GM18519 (cell line): Measurements from ENCODE around the gene ABHD16B.

ENCODE experiments used
- ATAC-seq: cut with Tn5 transposase; IDR thresholded peaks from one replicate; pipeline ENCODE4 v1.9.1; 2021; ENCODE audit warnings: mild to moderate bottlenecking, moderate library complexity; ENCODE audit not compliant: unreplicated experiment, low FRiP score

ABHD16B gene

DNA sequence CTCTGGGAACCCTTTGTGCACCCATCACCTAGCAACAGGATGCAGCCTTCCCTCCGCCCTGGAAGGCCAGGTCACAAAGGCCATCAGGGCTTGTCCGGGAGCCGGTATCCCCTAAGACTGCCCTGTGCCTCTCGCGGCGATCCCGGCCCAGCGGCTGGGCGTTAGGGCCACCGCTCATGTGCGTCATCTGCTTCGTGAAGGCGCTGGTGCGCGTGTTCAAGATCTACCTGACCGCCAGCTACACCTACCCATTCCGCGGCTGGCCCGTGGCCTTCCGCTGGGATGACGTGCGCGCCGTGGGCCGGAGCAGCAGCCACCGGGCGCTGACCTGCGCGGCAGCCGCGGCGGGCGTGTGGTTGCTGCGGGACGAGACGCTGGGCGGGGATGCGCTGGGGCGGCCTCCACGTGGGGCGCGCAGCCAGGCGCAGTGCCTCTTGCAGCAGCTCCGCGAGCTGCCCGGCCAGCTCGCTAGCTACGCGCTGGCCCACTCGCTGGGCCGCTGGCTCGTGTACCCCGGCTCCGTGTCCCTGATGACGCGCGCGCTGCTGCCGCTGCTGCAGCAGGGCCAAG, at the start of gene ABHD16B:
Gene ABHD16B (plus strand): TSS at position 134 of the 570 bp plus-strand sequence. CDS start 43 bp downstream, at position 177.
- no peak for ATAC-seq

DNA sequence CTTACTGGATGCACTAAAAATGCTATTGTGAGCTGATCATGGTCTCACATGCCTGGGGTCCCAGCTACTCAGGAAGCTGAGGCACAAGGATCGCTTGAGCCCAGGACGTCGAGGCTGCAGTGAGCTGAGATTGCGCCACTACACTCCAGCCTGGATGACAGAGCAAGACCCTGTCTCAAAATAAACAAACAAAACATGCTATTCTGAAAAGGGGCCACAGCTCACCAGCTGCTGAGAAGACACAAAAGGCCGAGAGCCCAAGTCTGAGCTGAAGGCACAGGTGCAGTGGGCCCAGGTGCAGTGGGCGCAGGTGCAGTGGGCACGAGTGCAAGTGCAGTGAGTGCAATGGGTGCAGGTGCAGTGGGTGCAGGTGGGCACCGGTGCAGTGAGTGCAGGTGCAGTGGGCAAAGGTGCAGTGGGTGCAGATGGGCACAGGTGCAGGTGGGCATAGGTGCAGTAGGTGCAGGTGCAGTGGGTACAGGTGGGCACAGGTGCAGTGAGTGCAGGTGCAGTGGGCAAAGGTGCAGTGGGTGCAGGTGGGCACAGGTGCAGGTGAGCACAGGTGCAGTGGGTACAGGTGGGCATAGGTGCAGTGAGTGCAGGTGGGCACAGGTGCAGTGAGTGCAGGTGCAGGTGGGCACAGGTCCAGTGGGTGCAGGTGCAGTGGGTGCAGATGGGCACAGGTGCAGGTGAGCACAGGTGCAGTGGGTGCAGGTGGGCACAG, 46.2 kb upstream of the ABHD16B start:
- ATAC-seq: no peak

DNA sequence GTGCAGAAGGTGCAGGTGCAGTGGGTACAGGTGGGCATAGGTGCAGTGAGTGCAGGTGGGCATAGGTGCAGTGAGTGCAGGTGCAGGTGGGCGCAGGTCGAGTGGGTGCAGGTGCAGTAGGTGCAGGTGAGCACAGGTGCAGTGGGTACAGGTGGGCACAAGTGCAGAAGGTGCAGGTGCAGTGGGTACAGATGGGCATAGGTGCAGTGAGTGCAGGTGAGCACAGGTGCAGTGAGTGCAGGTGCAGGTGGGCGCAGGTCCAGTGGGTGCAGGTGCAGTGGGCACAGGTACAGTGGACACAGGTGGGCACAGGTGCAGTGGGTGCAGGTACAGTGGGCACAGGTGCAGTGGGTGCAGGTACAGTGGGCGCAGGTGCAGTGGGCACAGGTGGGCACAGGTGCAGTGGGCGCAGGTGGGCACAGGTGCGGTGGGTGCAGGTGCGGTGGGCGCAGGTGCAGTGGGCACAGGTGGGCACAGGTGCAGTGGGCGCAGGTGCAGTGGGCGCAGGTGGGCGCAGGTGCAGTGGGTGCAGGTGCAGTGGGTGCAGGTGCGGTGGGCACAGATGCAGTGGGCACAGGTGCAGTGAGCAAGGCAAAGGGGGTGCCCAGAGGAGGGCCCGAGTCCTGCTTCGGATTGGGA, 45.6 kb upstream of the ABHD16B start:
- ATAC-seq: no peak

DNA sequence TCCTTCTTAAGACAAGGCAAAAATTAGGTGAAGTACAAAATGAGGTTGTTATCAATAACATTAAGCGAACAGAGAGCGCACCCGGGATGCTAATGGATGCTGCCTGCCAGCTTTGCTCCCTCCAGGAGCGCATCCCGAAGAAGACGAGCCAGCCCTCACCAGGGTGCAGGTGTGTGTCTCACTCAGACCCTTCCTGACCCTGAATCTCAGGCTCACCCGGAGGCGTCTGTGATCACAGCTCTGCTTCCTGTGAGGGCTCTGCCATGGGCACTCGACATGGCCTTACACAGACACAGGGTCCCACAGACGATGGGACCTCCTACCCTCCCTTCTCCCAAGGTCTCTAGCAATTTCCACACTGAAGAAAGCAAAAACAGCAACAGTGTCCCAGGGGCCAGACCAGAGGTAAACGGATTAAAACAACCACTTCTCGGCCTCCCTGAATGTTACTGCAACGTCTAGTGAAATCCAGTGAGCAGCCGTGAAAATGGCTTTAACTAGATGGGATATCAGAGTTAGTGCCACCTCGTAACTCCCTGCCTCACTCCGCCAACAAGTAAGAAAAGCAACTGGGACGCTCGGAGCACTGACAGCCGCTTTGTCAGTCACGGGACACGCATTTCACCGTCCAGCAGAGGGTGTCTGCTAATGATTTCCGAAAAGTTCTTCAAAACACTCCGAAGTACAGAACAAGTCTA, 41.9 kb upstream of the ABHD16B start:
- no peak for ATAC-seq

DNA sequence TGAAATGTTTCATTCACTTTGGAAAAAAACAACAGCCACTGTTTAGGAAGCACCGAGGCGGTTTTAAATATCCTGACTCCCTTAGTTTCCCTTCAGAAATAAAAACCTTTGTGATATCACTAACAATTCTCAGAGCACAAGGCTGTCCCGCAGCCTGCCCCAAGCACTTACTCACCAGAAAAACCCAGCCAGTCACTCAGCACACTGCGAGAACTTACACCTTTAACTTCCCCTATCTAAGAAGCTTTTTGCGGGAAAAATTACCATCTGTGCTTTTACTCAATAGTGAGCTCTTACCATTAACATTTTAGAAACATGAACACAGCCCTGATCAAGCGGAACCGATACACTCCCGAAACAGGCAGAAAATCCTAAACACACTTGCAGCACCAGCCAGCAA, 39.5 kb upstream of the ABHD16B start:
- ATAC-seq: no peak

DNA sequence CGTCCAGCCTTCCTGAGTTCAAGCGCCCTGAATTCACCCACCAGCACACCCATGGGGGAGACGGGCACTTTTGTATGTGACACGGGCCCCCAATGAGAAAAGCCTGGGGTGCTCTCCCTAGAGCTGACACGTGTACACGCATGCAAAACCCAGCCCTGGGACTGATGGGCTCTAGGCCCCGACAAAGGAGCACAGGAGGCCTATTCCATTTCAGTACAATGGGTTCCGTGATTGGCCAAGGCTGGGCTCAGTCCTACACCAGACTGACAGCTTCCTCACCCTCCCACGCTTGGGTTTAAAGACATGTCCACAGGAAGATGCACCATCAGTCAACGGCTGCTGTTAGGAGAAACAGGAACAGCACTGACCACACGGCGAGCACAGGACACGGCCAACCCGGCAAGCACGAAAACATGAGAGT, 39.0 kb upstream of the ABHD16B start:
- no peak for ATAC-seq

DNA sequence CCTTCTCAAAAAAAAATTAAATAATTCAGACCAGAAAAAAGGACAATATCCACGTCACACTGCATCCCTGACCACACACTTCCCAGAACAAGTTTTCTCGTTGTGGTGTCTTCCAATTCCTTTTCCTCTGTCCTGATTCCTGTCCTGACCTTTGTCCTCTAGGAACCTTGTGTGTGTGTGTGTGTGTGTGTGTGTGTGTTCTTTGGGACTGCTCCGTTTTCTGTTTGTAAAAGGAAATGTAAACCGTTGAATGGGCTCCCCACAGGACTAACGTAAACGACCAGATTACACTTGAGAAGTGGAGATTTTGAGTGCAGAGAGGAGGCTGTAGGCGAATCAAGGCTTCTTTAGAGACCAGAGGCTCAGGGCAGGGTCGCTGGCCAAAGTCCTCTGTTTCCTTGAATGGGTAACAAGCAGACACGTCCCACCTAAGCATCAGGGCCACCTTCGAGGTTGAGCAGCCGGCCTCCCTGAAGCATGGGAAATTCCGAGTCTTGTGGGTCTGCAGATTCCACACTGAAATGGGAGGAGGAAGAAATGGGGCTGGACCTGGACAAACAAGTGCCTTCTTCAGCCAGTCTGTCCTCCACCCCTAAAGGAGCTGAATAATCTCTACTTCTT, 37.5 kb upstream of the ABHD16B start:
- no peak for ATAC-seq

DNA sequence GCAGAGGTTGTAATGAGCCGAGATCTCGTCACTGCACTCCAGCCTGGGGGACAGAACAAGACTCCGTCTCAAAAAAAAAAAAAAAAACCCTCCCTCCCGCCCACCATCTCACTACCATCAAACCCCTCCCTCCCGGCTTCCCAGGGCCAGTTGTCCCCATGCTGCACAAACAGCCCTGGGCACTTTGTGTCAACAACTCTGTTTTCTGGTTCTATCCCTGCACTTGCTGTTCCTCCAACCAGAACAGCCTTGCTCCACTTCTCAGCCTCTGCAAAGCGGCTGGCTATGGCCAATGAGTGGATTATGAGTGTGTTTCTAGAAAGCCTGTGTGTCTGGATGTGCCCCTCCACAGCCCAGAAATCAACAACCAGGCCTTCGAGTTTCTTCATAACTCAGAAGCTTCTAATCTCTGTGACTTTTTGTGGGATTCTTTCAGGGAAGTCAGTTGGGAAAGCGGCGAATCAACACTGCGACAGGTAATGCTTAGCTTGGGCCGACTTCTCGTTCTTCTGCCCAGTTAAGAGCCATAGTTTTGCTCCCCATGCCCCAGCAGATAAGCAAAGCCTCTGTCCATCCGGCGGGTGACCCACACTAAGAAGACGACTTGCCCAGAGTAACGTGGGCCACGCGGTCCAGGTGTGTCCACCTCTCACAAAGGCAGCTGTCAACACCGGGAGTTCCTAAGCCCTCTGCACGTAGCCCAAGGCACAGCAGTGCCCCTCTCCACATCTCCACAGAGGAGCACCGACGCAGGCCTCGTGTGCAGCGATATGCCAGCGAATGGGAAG, 35.8 kb upstream of the ABHD16B start:
- ATAC-seq: no peak

DNA sequence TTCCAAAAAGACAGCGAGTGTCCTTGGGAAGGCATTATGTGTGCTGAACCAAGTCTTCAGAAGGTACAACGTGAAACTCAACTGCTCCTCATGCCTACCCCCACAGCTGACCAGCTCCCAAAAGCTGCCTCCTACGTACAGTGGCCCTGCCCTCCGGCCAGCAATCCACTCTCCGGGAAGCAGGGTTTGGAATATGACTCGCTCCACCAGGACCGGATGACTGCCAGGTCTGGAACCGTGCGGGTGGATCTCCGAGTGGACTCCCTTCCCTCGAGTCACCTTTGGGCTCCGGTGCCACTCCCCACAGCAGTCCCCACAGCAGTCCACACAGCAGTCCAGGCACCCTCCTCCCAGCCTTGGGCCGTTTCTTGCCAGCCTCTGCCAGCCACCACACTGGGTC, 34.5 kb upstream of the ABHD16B start:
- ATAC-seq: no peak

DNA sequence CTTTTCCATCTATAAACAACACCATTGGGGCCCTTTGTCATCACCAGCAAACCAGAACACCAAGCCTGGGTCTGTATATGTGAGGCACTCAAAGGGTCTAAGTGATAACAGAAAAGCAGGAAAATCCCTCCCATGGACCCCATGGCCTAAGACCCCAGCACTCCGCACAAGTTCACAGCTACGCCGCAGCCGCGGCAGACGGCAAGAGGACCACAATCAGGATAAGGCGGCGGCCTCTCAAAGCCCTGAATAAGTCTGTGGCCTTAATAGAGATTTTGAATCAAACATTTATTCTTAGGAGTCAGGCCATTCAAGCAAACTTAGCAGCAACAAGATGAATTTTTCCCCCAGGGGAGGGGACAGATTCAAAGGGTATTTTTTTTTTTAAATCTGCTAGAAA, 33.2 kb upstream of the ABHD16B start:
- no peak for ATAC-seq

DNA sequence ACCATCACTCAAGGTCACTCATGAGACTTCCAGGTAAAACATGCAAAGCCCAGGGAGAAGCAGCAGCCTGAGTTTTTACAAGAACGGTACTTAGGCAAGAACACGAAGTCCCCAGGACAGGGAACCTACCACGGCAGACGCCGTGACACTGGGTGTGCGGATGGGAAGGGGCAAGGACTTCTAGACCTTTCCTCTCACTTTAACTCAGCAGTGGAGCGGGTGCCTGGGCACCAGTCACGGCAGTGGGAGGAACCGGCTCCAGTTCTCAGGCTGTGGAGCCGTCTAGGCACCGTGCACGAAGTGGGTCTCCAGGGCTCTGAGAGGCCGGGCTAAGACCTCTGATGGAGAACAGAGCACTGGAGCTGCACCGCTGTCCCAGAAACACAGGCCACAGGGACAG, 32.8 kb upstream of the ABHD16B start:
- ATAC-seq: no peak

DNA sequence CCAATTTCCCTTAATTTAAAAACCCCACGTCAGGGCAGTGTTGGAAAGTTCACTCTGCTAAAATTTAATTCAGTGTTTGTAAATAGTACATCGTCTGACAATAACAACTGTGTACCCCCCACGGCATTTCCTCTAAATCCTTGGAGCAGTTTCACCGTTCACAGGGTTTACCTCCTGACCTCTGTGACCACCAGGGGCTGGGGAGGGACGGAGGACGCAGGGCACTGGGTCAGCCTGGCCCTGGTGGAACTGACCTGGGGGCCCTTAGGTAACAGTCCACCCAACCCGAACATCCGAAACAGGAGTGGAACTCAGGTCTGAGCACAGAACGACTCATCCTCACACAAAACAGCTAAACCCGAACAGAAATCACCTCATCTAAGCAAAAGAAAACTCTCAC, 32.3 kb upstream of the ABHD16B start:
- no peak for ATAC-seq

DNA sequence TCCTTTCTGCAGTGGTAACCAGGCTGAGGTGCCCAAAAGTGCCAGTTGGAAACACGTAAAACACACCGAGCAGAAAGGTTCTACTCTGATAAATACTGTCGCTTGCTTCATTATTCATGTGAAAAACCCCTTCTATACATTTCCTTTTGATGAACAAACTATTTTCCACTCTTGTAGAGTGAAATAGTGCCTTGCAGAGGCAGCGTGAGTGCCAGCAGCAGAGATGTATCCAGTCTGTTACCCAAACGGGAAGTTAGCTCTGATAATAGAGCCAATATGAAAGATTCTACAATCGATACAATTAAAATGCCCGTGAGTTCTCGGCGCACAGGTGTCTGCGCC, 31.7 kb upstream of the ABHD16B start:
- ATAC-seq: no peak

DNA sequence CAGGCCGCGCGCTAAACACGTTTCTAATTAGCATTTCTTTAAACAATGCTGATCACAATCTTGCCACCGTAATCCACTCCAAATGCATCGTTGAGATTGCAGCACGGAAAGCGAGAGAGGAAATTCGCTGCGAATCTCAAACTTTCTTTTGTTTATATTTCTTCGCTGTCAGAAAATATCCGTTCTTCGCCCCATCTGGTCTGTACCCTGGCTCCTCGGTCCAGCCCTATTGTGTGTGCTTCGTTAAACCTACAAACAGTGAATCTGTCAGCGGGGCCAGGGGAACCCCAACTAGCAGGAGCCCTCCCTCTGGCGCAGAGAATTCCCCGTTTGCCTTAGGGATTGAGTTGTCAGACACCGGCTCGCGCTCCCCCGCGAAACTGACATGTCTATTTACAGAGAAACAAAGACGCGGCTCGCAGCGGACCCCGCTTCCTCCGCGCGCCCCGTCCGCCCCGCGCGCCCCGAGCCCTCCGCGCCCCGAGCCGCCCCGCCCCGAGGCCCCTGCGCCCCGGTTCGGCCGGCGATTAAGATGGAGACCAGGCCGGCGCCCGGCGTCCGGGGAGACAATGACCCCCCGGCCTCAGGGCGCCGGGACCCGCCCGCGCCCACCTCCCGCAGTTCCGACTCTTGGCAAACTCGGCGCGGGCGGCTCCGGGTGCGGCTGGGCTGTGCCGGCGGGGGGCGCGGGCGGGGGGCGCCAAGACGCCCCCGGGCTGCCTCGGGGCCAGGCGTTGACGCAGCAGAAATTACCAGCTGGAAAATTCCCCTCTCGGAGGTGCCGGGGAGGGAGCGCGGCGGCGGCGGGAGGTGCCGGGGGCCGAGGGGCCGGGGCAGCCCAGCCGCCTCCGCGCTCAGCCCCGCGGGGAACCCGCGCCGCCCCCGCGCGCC, 31.1 kb upstream of the ABHD16B start:
- no peak for ATAC-seq

DNA sequence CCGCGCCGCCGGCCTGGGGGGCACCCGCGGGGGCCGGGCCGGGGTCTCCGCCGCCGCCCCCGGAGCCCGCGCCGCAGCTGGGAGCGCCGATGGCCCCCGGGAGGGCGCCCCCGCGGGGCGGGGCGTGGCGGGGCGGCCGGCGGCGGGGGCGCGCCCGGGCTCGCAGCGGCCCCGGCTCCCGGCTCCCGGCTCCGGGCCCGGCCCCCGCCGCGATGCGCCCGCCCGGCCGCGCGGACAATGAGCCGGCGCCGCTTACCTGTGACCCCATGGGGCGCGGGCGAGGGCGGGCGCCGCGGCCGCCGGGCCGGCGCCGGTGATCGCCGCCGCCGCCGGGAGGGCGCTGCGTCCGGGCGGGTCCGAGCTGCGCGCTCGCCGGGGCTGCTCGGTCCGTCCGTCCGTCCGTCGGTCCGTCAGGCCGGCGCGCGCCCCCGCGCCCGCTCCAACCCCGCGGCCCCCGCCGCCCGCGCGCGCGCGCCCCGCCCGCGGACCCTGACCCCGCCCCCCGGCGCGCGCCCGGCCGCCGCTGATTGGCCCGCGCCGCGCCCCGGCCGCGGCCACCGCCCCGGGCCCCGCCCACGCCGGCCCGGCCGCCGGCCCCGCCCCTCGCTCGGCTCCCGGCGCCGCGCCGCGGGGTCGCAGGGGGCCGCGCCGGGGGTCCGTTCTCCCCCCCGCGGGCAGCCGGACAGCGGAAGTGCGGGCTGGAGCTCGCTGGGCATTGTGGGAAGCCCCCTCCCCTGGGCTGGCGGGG, 30.3 kb upstream of the ABHD16B start, which contains the start of gene ZBTB46:
Gene ZBTB46 (minus strand): TSS at position 424 of the 748 bp plus-strand sequence. CDS start 40,507 bp downstream, outside the sequence.
- ATAC-seq: no peak

DNA sequence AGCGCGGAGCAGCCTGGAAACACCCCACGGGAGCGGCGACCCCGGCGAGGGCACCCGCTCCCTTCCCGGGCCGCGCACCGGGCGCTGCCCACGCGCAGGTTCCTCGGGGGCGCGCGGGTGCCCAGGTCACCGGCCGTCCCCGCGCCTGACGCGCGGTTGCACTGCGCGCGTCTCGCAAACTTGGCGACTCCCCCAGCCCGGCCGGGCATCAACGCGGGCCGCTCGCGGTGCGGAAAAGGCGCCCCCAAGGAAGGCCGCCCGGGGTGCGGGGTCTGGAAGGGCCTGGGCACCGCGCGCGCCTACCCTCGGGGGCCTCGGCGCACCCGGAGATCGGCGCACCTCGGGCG, 29.7 kb upstream of the ABHD16B start:
- no peak for ATAC-seq

DNA sequence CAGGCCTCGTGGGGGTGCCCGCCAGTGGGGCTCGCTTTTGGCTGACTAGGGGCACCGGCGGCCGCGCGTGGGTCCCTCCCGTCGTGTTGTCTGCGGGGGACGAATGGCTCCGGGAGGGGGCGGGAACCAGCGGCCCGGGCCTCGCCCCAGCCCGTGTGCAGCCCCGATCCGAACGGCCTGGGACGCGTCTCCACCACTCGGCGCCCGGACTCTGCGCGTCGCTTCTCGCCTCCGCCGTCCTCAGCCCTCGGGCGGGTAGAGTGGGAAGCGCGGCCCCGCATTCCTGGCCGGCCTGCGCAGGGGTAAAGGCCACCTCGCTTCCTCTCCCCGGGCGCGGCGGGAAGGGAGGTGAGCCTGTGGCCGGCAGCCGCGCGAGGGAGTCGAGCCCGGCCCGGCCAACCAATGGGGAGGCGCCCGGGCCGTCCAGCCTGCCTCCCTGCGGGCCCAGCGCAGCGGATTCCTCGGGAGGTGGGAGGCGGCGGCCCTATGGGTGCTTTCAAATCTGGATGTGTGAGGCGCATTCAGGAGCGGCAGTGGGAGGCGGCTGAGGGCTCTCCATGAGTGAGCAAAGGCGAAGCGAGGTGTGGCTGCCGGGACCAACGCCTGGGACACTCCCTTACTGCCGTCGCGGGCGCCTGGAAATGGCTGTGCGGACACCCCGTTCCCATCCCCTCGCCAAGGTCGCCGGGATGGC, 29.2 kb upstream of the ABHD16B start:
- no peak for ATAC-seq
